CD4-positive, alpha-beta T cell treated with Interleukin-21 for 1 hour (primary cell): Measurements from ENCODE around the gene URI1.
"Not testable (repeated sequence)": the region's sequence is repeated elsewhere in the genome, so short reads cannot be mapped to it uniquely, and the experiment has no call there.

ENCODE experiments used
- DNase-seq: peaks from one replicate; pipeline ENCODE4 v3.0.0-alpha.2; 2020

URI1 gene

GRCh38 chr19:29942404-29943261 lies 594 bp downstream of the URI1 start:
- DNase-seq, result peak; percentile 74

GRCh38 chr19:29943615-29944014 lies 1.6 kb downstream of the URI1 start:
- no peak for DNase-seq

GRCh38 chr19:29944390-29945012 lies 2.5 kb downstream of the URI1 start:
- DNase-seq, result no peak

- no peak for DNase-seq
These were observed 3.0 kb downstream of the URI1 start for GRCh38 chr19:29945017-29945416.

DNA sequence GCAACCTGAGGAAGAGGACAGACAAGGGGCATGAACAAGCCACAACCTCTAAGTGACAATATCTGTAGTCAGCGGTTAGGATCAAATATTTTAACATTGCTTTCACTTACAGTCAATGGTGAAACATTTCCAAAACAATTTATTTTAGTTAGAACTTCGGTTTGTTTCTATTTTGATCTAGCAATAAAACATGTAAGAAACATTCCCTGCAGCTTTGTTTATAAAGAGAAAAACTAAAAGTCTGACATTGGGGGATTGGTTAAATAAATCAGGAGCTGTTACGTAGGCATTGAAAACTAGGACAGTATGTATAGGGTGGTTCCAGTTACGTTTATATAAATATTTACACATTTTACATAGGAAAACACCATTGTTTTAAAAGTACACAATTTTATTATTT lies 3.4 kb downstream of the URI1 start:
- no peak for DNase-seq

DNA sequence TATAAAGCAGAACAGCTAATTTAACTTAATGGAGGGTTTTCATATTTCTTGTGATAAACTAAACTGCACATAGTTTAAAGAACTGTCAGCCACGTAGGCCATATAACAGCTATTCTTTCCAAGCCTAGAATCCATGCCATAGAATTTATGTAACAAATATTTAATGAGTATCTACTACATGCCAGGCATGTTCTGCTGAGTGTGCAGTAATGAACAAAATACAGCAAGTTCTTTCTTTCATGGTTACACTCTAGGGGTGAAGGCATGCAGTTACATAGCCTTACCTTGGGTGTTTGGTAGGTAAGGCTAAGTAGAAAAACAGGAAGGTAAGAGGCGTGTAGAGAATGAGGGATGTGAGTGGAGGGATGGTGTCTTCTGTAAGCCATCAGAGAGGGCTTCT lies 4.6 kb downstream of the URI1 start:
- no peak for DNase-seq

DNA sequence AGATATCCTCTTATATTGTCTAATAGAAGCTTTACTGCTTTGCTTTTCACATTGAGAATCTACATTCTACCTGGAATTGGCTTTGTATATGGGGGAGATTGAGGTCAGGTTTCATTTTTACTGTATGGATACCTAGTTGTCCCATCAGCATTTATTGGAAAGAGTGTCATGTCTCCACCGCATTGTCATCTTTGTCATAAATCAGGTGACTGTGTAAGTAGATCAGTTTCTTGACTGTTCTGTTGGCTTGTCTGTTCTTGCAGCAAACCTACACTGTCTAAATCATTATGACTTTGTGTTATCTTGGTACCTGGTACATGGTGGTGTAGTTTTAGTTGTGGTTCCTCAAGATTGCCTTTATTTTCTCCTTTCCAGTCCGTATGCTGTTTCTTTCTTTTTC lies 5.8 kb downstream of the URI1 start:
- DNase-seq, result no peak

- DNase-seq, result not testable (repeated sequence)
These were observed 6.9 kb downstream of the URI1 start for GRCh38 chr19:29948759-29949470.

- no peak for DNase-seq
These were observed 10.1 kb downstream of the URI1 start for GRCh38 chr19:29952177-29952576.

- no peak for DNase-seq
These were observed 10.6 kb downstream of the URI1 start for GRCh38 chr19:29952646-29953045.

GRCh38 chr19:29953352-29954247 lies 11.6 kb downstream of the URI1 start:
- no peak for DNase-seq

DNA sequence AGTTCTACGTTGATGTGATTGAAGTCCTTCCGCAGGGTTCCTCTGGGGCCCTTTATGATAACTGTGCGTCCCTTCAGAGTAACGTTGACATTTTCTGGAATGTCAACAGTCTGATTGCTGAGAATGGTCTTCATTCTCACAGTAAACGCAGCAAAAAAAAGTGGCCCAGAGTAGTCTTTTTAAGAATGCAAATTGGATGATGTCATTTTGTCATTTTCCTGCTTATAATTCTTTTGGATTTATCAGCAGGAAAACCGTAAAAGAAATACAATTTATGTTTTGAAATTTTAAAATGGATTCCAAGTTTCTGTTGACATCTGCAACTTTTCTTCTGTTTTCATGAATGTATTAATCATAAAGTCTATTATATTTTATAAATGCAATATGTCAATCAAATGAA lies 14.8 kb downstream of the URI1 start:
- DNase-seq, result no peak

DNA sequence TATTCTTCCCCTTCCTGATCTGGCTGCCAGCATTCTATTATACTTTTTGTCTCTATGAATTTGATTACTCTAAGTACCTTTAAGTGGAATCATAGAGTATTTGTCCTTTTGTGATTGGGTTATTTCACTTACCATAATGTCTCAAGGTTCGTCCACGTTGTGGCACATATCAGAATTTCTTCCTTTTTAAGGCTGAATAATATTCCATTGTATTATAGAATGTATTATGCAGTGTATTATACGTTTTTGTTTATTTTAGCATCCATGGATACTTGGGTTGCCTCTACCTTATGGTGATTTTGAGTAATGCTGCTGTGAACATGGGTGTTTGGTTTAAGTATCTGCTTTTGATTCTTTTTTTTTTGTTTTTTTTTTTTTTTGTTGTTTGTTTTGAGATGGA lies 19.3 kb downstream of the URI1 start:
- DNase-seq, result no peak

DNA sequence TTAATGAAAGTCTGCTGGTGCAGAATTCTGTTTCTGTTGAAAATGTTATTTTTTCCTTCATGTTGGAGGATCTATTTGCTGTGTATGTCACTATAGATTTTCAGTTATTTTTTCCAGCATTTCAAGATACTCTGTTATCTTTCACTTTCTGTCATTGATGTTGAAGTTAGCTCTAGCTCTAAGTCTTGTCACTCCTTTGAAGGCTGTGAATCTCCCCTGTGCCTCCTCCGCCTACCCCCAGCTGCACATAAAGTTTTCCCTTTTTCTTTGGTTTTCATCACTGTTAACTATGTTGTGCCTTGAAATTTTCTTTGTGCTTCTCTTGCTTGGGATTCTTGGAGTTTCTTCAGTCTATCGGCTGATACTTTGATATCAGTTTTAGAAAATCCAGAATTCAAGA lies 20.8 kb downstream of the URI1 start:
- DNase-seq, result no peak

DNA sequence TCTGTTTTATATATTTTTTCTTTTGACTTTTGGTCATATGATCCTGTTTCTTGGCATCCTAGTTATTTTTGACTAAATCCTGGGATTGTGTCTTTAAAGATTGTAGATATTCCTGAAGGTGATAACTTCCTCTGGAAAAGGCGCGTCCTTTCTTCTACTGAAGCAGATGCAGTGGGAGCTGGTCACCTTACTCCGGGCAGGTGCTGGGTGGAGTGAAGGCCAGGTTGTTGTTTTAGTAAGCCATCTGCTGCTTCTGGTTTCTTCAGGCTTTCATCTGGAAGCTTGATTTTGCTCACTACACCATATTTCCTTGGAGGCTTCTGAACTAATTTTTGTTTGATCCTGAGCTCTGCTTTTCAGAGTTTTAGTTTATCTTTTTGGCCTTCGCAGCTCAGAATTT lies 21.5 kb downstream of the URI1 start:
- no peak for DNase-seq

GRCh38 chr19:29964171-29964570 lies 22.1 kb downstream of the URI1 start:
- DNase-seq, result no peak

DNA sequence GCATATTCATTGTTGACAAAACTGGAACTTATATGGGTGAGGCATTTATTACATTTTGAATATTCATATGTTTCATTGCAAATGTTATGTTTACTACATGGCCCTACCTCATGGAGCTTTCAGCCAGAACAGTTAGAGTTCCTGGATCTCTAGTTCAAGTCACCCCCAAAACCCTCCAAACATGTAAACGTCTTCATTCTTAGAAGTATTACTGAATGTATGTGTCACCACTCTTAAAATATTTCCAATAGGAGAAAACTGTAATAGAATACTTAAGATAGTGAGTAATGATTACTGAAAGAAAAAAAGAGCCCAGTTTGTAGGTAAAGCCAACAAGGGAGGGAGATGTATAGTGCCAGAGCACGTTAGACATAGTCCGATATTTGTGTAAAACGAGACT lies 23.5 kb downstream of the URI1 start:
- DNase-seq, result no peak

DNA sequence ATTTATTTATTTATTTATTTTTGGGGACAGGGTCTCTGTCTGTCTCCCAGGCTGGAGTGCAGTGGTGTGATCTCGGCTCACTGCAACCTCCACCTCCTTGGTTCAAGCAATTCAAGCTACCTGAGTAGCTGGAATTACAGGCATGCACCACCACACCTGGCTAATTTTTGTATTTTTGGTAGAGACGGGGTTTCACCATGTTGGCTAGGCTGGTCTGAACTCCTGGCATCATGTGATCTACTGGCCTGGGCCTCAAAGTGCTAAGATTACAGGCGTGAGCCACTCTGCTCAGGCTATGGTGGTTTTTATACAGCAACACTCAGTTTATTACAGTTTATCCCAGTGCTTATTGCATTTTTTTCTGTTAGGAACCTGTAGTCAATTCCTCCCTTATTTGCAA lies 24.1 kb downstream of the URI1 start:
- DNase-seq, result not testable (repeated sequence)

DNA sequence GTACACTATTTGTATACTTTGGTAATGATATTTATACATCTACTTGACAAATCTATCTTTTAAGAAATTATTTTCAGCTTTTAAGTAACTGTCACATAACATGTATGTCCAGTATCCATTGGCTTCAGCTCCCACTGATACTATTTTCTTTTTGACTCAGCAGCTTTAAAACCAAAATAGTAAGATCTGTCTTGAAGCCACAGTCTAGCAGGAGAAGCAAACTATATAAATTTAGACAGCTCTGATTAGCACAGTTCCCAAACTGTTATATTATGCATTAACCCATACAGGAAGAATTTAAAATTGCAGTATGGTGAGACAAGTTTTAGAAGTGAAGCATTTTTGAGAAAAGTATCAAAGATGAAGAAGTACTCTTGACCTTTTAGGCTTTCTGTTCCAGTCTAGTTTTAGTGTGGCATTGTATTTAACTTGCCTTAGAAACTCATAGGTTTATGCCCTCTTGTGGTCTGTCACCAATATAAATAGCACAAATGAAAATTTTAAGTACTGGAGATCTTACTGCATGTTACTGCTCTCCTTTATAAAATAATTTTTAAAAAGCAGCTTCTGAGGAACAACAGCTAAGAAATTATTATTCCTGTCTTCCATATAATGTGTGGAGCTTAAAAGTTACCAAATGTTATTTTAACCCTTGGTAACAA lies 24.7 kb downstream of the URI1 start:
- peak; percentile 3 for DNase-seq

- no peak for DNase-seq
These were observed 25.6 kb downstream of the URI1 start for GRCh38 chr19:29967623-29968022.

- no peak for DNase-seq
These were observed 27.9 kb downstream of the URI1 start for GRCh38 chr19:29969891-29970290.

GRCh38 chr19:29971002-29971401 lies 29.0 kb downstream of the URI1 start:
- no peak for DNase-seq
